Osteoblast (primary cell): ENCODE results near the gene HAS3. TPM values are rescaled to one million over a fixed set of nuclear protein-coding genes. Genes with fewer than 3 reads are reported as not detected.

Experiments used
- DNase-seq: peaks from one replicate; pipeline ENCODE4 v3.0.0; 2011; ENCODE audit warnings: low spot score, mixed read lengths; ENCODE audit not compliant: insufficient read length; ENCODE audit errors: missing footprints
- H2AFZ ChIP-seq: 2 replicates; pipeline ENCODE4 v1.6.0; 2011; ENCODE audit warnings: mild to moderate bottlenecking, low read length
- H3K27ac ChIP-seq: 2 replicates; pipeline ENCODE4 v1.5.1; 2011; ENCODE audit warnings: mild to moderate bottlenecking, low read depth, low read length, moderate library complexity
- H3K27me3 ChIP-seq: 2 replicates; pipeline ENCODE4 v1.6.0; 2012; ENCODE audit warnings: mild to moderate bottlenecking, control low read depth, inconsistent platforms, low read length, moderate library complexity; ENCODE audit not compliant: insufficient read depth
- H3K36me3 ChIP-seq: 2 replicates; pipeline ENCODE4 v1.5.1; 2011; ENCODE audit warnings: mild to moderate bottlenecking, low read length, control low read depth, moderate library complexity; ENCODE audit not compliant: insufficient read depth
- H3K4me1 ChIP-seq: 2 replicates; pipeline ENCODE4 v1.5.1; 2011; ENCODE audit warnings: mild to moderate bottlenecking, low read length, control low read depth, moderate library complexity; ENCODE audit not compliant: insufficient read depth
- H3K4me2 ChIP-seq: 2 replicates; pipeline ENCODE4 v1.6.0; 2011; ENCODE audit warnings: mild to moderate bottlenecking, low read length; ENCODE audit not compliant: insufficient read depth
- H3K4me3 ChIP-seq: fragments of 200-600 bp; sonication (generic); 3 replicates; pipeline ENCODE4 v1.5.1; 2012; ENCODE audit warnings: mild to moderate bottlenecking, low read length, inconsistent platforms; ENCODE audit not compliant: insufficient read depth
- H3K79me2 ChIP-seq: 2 replicates; pipeline ENCODE4 v1.6.0; 2012; ENCODE audit warnings: mild to moderate bottlenecking, low read length, control low read depth, inconsistent platforms; ENCODE audit not compliant: insufficient read depth
- H3K9me3 ChIP-seq: 2 replicates; pipeline ENCODE4 v1.5.1; 2011; ENCODE audit warnings: low read depth, low read length, control low read depth
- H4K20me1 ChIP-seq: 2 replicates; pipeline ENCODE4 v1.6.0; 2012; ENCODE audit warnings: mild to moderate bottlenecking, low read length, control low read depth; ENCODE audit not compliant: insufficient read depth
- total RNA-seq: library from RNA; depleted of rRNA; stranded (reverse); fragments of >200 nt; gene quantifications from 2 replicates; pipeline ENCODE4 v1.2.3, GENCODE V29; 2012
- TF ChIP-seq, protein P1 (sequence below): IDR thresholded peaks from 2 replicates; pipeline ENCODE4 v1.5.1; 2011; ENCODE audit warnings: mild to moderate bottlenecking, low read depth, low read length, moderate library complexity; ENCODE audit errors: extremely low read depth

Gene HAS3
- total RNA-seq, 1 donor: 1.4 TPM

- TF ChIP-seq, protein P1, sequence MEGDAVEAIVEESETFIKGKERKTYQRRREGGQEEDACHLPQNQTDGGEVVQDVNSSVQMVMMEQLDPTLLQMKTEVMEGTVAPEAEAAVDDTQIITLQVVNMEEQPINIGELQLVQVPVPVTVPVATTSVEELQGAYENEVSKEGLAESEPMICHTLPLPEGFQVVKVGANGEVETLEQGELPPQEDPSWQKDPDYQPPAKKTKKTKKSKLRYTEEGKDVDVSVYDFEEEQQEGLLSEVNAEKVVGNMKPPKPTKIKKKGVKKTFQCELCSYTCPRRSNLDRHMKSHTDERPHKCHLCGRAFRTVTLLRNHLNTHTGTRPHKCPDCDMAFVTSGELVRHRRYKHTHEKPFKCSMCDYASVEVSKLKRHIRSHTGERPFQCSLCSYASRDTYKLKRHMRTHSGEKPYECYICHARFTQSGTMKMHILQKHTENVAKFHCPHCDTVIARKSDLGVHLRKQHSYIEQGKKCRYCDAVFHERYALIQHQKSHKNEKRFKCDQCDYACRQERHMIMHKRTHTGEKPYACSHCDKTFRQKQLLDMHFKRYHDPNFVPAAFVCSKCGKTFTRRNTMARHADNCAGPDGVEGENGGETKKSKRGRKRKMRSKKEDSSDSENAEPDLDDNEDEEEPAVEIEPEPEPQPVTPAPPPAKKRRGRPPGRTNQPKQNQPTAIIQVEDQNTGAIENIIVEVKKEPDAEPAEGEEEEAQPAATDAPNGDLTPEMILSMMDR: no peak
- peak overlapping the region; percentile 77 for H3K4me2 ChIP-seq
- DNase-seq: no peak
These were observed 2.8 kb downstream of the HAS3 start for GRCh38 chr16:69108064-69108904.

GRCh38 chr16:69108905-69109252 is 3.4 kb downstream of the HAS3 start:
- H2AFZ ChIP-seq: no peak overlapping the region
- H4K20me1 ChIP-seq: peaks cover 32% of the 10 kb centered on the region
- TF ChIP-seq, protein P1: no peak
- H3K9me3 ChIP-seq: no peaks in the 10 kb centered on the region
- DNase-seq: no peak
- H3K27ac ChIP-seq: no peak overlapping the region
- H3K4me2 ChIP-seq: no peak overlapping the region
- peaks cover 17% of the 10 kb centered on the region for H3K36me3 ChIP-seq
- no peaks in the 10 kb centered on the region for H3K27me3 ChIP-seq
- no peak overlapping the region for H3K4me3 ChIP-seq
- peaks cover 15% of the 10 kb centered on the region for H3K4me1 ChIP-seq
- H3K79me2 ChIP-seq: no peaks in the 10 kb centered on the region

More at GRCh38 chr16:69108064-69108904, 2.8 kb downstream of the HAS3 start:
- H3K4me1 ChIP-seq: peaks cover 15% of the 10 kb centered on the region
- peak overlapping the region; percentile 77 for H3K4me3 ChIP-seq
- H3K9me3 ChIP-seq: no peaks in the 10 kb centered on the region
- H3K36me3 ChIP-seq: peaks cover 17% of the 10 kb centered on the region
- no peaks in the 10 kb centered on the region for H3K27me3 ChIP-seq
- peaks cover 32% of the 10 kb centered on the region for H4K20me1 ChIP-seq
- H3K79me2 ChIP-seq: no peaks in the 10 kb centered on the region
- no peak overlapping the region for H2AFZ ChIP-seq
- no peak overlapping the region for H3K27ac ChIP-seq

DNA sequence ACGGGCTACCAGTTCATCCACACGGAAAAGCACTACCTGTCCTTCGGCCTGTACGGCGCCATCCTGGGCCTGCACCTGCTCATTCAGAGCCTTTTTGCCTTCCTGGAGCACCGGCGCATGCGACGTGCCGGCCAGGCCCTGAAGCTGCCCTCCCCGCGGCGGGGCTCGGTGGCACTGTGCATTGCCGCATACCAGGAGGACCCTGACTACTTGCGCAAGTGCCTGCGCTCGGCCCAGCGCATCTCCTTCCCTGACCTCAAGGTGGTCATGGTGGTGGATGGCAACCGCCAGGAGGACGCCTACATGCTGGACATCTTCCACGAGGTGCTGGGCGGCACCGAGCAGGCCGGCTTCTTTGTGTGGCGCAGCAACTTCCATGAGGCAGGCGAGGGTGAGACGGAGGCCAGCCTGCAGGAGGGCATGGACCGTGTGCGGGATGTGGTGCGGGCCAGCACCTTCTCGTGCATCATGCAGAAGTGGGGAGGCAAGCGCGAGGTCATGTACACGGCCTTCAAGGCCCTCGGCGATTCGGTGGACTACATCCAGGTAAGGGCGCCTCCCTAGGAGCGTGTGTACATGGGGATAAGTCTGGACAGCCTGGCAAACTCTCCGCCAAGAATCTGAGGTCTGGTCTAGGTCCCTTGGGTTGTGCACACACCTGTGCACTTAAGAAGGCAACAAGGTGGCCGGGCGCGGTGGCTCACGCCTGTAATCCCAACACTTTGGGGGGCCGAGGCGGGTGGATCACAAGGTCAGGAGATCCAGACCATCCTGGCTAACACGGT is 4.2 kb downstream of the HAS3 start:
- Histone ChIP-seq H3K27me3 (no peaks in the 10 kb centered on the region), H3K36me3 (peaks cover 22% of the 10 kb centered on the region), H3K9me3 (no peaks in the 10 kb centered on the region), H2AFZ (no peak overlapping the region), H3K4me1 (peaks cover 15% of the 10 kb centered on the region), H3K27ac (no peak overlapping the region), H3K4me3 (no peak overlapping the region), H3K79me2 (no peaks in the 10 kb centered on the region), H4K20me1 (peaks cover 36% of the 10 kb centered on the region), H3K4me2 (no peak overlapping the region)
- TF ChIP-seq, protein P1: no peak
- no peak for DNase-seq

- no peak for DNase-seq
- H3K4me3 ChIP-seq: no peak overlapping the region
- peaks cover 15% of the 10 kb centered on the region for H3K4me1 ChIP-seq
- TF ChIP-seq, protein P1: no peak
- no peak overlapping the region for H3K27ac ChIP-seq
- H3K9me3 ChIP-seq: no peaks in the 10 kb centered on the region
- no peaks in the 10 kb centered on the region for H3K79me2 ChIP-seq
- H3K4me2 ChIP-seq: no peak overlapping the region
- no peak overlapping the region for H2AFZ ChIP-seq
- H3K36me3 ChIP-seq: peaks cover 29% of the 10 kb centered on the region
- H4K20me1 ChIP-seq: peaks cover 41% of the 10 kb centered on the region
- H3K27me3 ChIP-seq: no peaks in the 10 kb centered on the region
These were observed 5.0 kb downstream of the HAS3 start for GRCh38 chr16:69110406-69110805.
